Esophagus (tissue), 2 donors: ENCODE results near the gene PRSS37. TPM values are rescaled to one million over a fixed set of nuclear protein-coding genes. Genes with fewer than 3 reads are reported as not detected.
"Not testable (repeated sequence)": the region's sequence is repeated elsewhere in the genome, so short reads cannot be mapped to it uniquely, and the experiment has no call there.

ENCODE experiments used
- H3K27ac ChIP-seq, 2 donors: one replicate each; pipeline ENCODE4 v1.5.1; 2013; ENCODE audit warnings: low read depth in 2 of 2, mild to moderate bottlenecking in 2 of 2, inconsistent platforms in 1 of 2, low read length in 1 of 2, moderate library complexity in 1 of 2
- H3K27me3 ChIP-seq, 2 donors: one replicate each; pipeline ENCODE4 v1.6.1; 2013; ENCODE audit warnings: low read length in 2 of 2, control low read depth in 1 of 2, mild to moderate bottlenecking in 1 of 2; ENCODE audit not compliant: insufficient read depth in 2 of 2, control insufficient read depth in 1 of 2
- H3K36me3 ChIP-seq, 2 donors: one replicate each; pipeline ENCODE4 v1.6.1; 2013; ENCODE audit warnings: low read length in 1 of 2; ENCODE audit not compliant: control insufficient read depth in 2 of 2, insufficient read depth in 2 of 2
- H3K4me1 ChIP-seq, 2 donors: one replicate each; pipeline ENCODE4 v1.6.1; 2013; ENCODE audit warnings: low read length in 1 of 2; ENCODE audit not compliant: control insufficient read depth in 2 of 2, insufficient read depth in 2 of 2
- H3K4me3 ChIP-seq, 2 donors: one replicate each; pipeline ENCODE4 v1.5.1; 2013; ENCODE audit warnings: low read length in 2 of 2, mild to moderate bottlenecking in 2 of 2, low read depth in 1 of 2, moderate library complexity in 1 of 2
- H3K9me3 ChIP-seq, 2 donors: one replicate each; pipeline ENCODE4 v1.6.1; 2013; ENCODE audit warnings: mild to moderate bottlenecking in 2 of 2, low read depth in 1 of 2, low read length in 1 of 2, moderate library complexity in 1 of 2; ENCODE audit not compliant: control insufficient read depth in 2 of 2, insufficient read depth in 1 of 2
- WGBS, 2 donors: extraction: QIAGEN DNeasy Blood & Tissue Kit; methylation state at CpG; one replicate each; pipeline ENCODE4 v1.1.7; 2013; 5-methylcytosine and 5-hydroxymethylcytosine counted together
- polyA plus RNA-seq, 2 donors: library from polyadenylated mRNA; stranded (reverse); fragments of 200-250 nt; gene quantifications; one replicate each; pipeline ENCODE4 v1.2.3, GENCODE V29; 2013
- donor health status: healthy with polysubstance abuse.
- donor health status: Bipolar disorder and iron deficiency.

Gene PRSS37
- polyA plus RNA-seq, 2 donors, result not detected

DNA sequence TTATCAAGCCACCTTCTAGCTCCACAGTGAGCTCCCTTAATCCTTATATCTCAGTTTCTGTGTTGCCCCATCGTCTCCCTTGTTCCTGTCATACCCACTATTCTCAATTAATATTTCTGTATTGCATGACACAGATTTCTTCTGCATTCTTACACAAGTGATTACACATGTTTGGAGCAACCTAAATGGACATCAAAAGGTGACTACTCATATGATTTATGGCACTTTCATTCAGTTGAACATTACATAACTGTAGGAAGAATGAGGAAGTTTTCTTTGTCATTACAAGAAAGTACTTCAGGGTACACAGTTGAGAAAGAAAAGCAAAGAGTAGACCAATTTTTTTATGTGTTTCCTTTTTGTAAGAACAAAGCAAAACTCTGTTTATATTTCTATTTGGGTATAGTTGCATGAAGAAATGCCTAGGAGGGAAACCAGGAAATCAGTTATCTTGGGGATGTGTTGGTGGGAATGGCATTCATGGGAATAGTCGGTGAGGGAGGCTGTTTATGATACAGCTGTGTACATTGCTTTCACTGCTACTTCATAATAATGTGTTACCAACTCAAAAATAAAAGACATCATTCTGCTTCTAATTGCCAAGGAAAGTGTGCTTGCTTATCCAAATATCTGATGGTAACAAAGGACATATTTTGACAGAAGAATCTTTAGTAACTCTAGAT lies 23.6 kb upstream of the PRSS37 start:
- WGBS, 2 donors, result 44 to 67% methylated on average over 2 of the region's 2 CpGs
- H3K27me3 ChIP-seq, result no peaks in the 10 kb centered on the region
- H3K36me3 ChIP-seq, result no peaks in the 10 kb centered on the region
- H3K4me3 ChIP-seq, result no peak overlapping the region
- no peaks in the 10 kb centered on the region for H3K4me1 ChIP-seq
- H3K9me3 ChIP-seq, result no peaks in the 10 kb centered on the region
- no peak overlapping the region for H3K27ac ChIP-seq

DNA sequence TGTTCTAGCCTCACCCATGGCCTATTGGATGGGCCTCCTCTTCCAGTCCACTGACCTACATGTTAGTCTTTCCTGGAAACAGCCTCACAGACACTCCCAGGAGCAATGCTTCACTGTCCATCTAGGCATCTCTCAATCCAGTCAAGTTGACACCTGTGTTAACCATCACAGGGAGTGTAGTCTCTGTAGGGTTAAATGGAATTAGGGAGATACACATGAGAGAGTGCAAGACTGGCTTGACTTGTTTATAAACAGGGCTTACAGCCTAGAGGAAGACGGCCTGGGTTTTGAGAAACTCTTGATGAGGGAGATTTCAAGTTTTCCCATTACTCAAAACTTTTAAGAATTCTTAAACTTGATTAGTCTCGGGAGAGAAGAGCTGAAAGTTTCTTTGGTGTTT lies 18.9 kb upstream of the PRSS37 start:
- Histone ChIP-seq H3K27me3 (no peaks in the 10 kb centered on the region), H3K4me1 (no peaks in the 10 kb centered on the region), H3K36me3 (no peaks in the 10 kb centered on the region), H3K27ac (no peak overlapping the region), H3K4me3 (no peak overlapping the region), H3K9me3 (peaks cover 2 to 4% of the 10 kb centered on the region in 2 donors)
- 59 to 62% methylated on average over 2 of the region's 2 CpGs for WGBS, 2 donors

DNA sequence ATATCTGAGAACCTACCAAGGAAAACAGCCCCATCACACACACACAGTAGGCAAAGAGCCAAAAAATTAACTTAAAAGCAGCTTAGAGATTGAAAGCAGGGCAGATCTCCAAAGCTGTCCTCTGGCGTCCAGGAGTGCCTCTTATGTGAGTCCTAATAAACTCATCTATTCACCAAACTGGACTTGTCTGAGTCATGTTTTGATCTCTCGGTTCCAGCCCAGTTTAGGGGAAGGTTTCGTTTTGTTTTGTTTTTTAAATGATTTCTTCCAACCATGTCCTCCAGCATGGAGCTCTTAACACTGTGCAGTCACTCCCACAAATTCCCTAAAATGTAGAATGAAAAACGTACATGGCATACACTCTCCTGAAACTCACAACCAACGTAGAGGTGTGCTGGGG lies 6.7 kb upstream of the PRSS37 start:
- Histone ChIP-seq H3K4me3 (no peak overlapping the region), H3K27me3 (no peaks in the 10 kb centered on the region), H3K9me3 (peaks cover 0 to 2% of the 10 kb centered on the region in 2 donors), H3K36me3 (no peaks in the 10 kb centered on the region), H3K4me1 (no peaks in the 10 kb centered on the region), H3K27ac (no peak overlapping the region)
- WGBS, 2 donors, result 74 to 76% methylated on average over 5 of the region's 5 CpGs

DNA sequence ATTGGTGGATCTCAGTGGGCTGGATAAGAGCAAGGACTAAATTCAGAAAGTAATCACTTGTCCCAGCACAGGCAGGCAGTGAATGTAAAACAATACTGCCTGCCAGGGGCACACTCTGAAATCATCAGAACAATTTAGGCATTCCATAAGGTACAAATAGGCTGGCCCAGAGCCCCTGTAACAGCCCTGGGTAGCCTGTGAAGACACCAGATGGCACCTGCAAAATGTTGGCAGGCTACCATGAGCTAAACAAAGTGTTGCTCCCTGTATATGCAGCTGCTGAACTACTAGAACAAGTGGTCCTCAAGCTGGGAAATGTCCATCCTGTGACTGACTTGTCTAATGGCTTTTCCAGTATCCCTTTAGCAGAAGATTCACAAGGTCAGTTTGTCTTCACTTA lies 3.0 kb upstream of the PRSS37 start:
- Histone ChIP-seq H3K36me3 (no peaks in the 10 kb centered on the region), H3K4me3 (no peak overlapping the region), H3K9me3 (no peaks in the 10 kb centered on the region), H3K27ac (no peak overlapping the region), H3K4me1 (no peaks in the 10 kb centered on the region), H3K27me3 (no peaks in the 10 kb centered on the region)

DNA sequence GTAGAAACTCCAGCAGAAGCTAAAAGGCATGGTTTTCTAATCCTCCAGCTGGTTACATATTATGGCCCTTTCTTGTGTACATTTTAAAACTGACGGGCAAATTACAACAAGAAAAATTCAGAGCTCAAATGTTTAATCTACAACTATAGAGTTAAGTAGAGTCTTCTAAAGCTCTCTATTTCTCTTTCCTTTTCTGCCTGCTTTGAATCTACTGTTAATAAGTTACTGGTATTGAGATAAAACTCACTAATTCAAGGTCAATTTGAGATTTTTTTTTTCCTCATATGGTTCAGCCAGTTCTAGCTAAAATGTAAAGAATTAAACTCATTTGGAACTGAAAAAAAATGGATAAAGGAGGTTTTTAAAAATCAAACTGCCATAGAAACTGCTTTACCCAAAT lies 1.6 kb upstream of the PRSS37 start:
- Histone ChIP-seq H3K9me3 (no peaks in the 10 kb centered on the region), H3K27me3 (no peaks in the 10 kb centered on the region), H3K4me1 (no peaks in the 10 kb centered on the region), H3K36me3 (no peaks in the 10 kb centered on the region), H3K27ac (no peak overlapping the region), H3K4me3 (no peak overlapping the region)
- WGBS, 2 donors, result 63% methylated on average over 1 of the region's 1 CpG

DNA sequence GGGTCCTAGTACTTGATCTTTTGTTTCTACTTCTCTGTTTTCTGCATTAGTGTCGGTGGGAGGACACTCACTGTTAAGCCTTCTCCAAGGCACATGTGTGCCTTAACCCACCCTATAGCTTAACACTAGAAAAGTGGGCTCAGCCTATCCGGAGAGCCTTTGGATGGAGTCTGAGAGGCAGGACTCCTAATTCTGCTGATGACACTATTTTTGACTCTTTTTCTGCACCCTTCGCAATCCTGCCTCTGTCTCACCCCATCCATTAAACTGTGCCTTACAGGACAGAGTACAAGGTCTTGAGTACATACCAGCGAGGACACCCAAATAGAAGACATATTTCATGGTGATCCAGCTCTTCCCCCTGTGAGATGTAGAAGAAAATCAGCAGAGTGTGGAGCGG lies 577 bp downstream of the PRSS37 start:
- no peaks in the 10 kb centered on the region for H3K27me3 ChIP-seq
- H3K4me1 ChIP-seq, result no peaks in the 10 kb centered on the region
- no peak overlapping the region for H3K27ac ChIP-seq
- H3K9me3 ChIP-seq, result no peaks in the 10 kb centered on the region
- H3K4me3 ChIP-seq, result no peak overlapping the region
- 87 to 91% methylated on average over 5 of the region's 5 CpGs for WGBS, 2 donors
- H3K36me3 ChIP-seq, result no peaks in the 10 kb centered on the region

- WGBS, 2 donors, result 78 to 85% methylated on average over 4 of the region's 4 CpGs
- no peaks in the 10 kb centered on the region for H3K27me3 ChIP-seq
- no peak overlapping the region for H3K4me3 ChIP-seq
- no peaks in the 10 kb centered on the region for H3K36me3 ChIP-seq
- H3K9me3 ChIP-seq, result no peaks in the 10 kb centered on the region
- H3K4me1 ChIP-seq, result no peaks in the 10 kb centered on the region
- H3K27ac ChIP-seq, result no peak overlapping the region
These were observed 2.0 kb downstream of the PRSS37 start for GRCh38 chr7:141839256-141839655.

DNA sequence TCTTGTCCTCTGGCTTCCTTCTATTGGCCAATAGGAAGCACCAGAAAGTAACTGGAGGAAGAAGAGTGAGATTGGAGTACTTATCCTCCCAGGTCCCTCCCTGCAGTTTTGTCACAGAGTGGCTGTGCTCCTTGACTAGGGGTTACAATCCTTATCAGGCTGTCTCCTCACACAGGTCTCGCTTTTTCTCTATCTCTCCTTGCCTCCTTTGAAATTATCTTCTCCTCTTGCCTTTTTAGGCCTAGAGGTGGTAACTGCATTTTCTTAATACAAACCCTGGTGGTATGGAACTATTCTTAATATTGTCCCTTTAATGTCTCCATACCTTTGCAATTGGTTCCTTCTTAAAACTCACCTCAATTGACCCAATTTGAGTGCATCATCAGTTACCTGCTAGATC lies 2.7 kb downstream of the PRSS37 start:
- Histone ChIP-seq H3K36me3 (no peaks in the 10 kb centered on the region), H3K4me1 (no peaks in the 10 kb centered on the region), H3K27ac (no peak overlapping the region), H3K27me3 (no peaks in the 10 kb centered on the region), H3K4me3 (no peak overlapping the region), H3K9me3 (no peaks in the 10 kb centered on the region)
- WGBS, 2 donors, result 86 to 88% methylated on average over 1 of the region's 1 CpG

- peaks cover 0 to 2% of the 10 kb centered on the region in 2 donors for H3K9me3 ChIP-seq
- no peaks in the 10 kb centered on the region for H3K4me1 ChIP-seq
- no peak overlapping the region for H3K4me3 ChIP-seq
- no peaks in the 10 kb centered on the region for H3K36me3 ChIP-seq
- 90 to 93% methylated on average over 5 of the region's 5 CpGs for WGBS, 2 donors
- H3K27me3 ChIP-seq, result no peaks in the 10 kb centered on the region
- no peak overlapping the region for H3K27ac ChIP-seq
These were observed 3.6 kb downstream of the PRSS37 start for GRCh38 chr7:141837683-141838082.

GRCh38 chr7:141822432-141822831 lies 18.9 kb downstream of the PRSS37 start:
- H3K36me3 ChIP-seq, H3K27me3 ChIP-seq, H3K4me1 ChIP-seq, H3K9me3 ChIP-seq, H3K4me3 ChIP-seq, H3K27ac ChIP-seq: not testable (repeated sequence)
